IPS-NIHi11 (cell line): Measurements from ENCODE around the gene BTBD16.

Experiments used
- DNase-seq: peaks from one replicate; pipeline ENCODE4 v3.0.0; 2012; ENCODE audit warnings: mixed read lengths, low spot score

The BTBD16 gene

GRCh38 chr10:122374859-122375678 is 104.0 kb downstream of the BTBD16 start:
- peak; percentile 71 for DNase-seq

GRCh38 chr10:122375679-122376160 is 104.6 kb downstream of the BTBD16 start:
- no peak for DNase-seq

GRCh38 chr10:122376364-122376961 is 105.4 kb downstream of the BTBD16 start:
- DNase-seq = no peak

- no peak for DNase-seq
Measured at GRCh38 chr10:122379041-122379440, 107.9 kb downstream of the BTBD16 start.

- no peak for DNase-seq
Measured at GRCh38 chr10:122379537-122379936, 108.4 kb downstream of the BTBD16 start.

GRCh38 chr10:122380703-122381102 is 109.6 kb downstream of the BTBD16 start:
- no peak for DNase-seq

- DNase-seq = no peak
Measured at GRCh38 chr10:122381680-122382079, 110.6 kb downstream of the BTBD16 start.

GRCh38 chr10:122386514-122386913 is 115.4 kb downstream of the BTBD16 start:
- no peak for DNase-seq

- no peak for DNase-seq
Measured at GRCh38 chr10:122387572-122387971, 116.5 kb downstream of the BTBD16 start.
